Tibial nerve (tissue), 4 donors: ENCODE measurements around the gene PAPPA2. TPM values are rescaled to one million over a fixed set of nuclear protein-coding genes. Genes with fewer than 3 reads are reported as not detected.
"Not testable (repeated sequence)": the region's sequence is repeated elsewhere in the genome, so short reads cannot be mapped to it uniquely, and the experiment has no call there.

Experiments
- DNase-seq, 2 donors: peaks; one replicate each; pipeline ENCODE4 v3.0.0-alpha.2; 2019; ENCODE audit warnings: low spot score in 2 of 2
- H3K27ac ChIP-seq, 4 donors: fragments of 200-600 bp; sonication (generic) in 3 of 4; one replicate each; pipeline ENCODE4 v1.5.1; 2017 to 2019; ENCODE audit warnings: mild to moderate bottlenecking in 1 of 4
- H3K27me3 ChIP-seq, 2 donors: fragments of 200-600 bp; sonication (generic) in 1 of 2; one replicate each; pipeline versions ENCODE4 v1.5.1 to v1.6.0; 2017 to 2019
- H3K36me3 ChIP-seq, 3 donors: fragments of 200-600 bp; sonication (generic); one replicate each; pipeline ENCODE4 v1.5.1; 2018 to 2019
- H3K4me1 ChIP-seq, 4 donors: fragments of 200-600 bp; sonication (generic) in 3 of 4; one replicate each; pipeline ENCODE4 v1.5.1; 2017 to 2019
- H3K4me3 ChIP-seq, 4 donors: fragments of 200-600 bp; sonication (generic) in 3 of 4; one replicate each; pipeline ENCODE4 v1.5.1; 2017 to 2019; ENCODE audit warnings: mild to moderate bottlenecking in 1 of 4, moderate library complexity in 1 of 4
- H3K9me3 ChIP-seq, 4 donors: fragments of 200-600 bp; sonication (generic) in 3 of 4; one replicate each; pipeline ENCODE4 v1.5.1; 2017 to 2019
- EP300 ChIP-seq, 2 donors: sonication (generic); formaldehyde crosslinking; IDR thresholded peaks; one replicate each; pipeline ENCODE4 v1.6.1; 2017; ENCODE audit warnings: antibody characterized with exemption in 2 of 2, mild to moderate bottlenecking in 1 of 2
- POLR2A ChIP-seq, 2 donors: fragments of 450-650 bp; IDR thresholded peaks; one replicate each; pipeline ENCODE4 v1.6.1; 2017; ENCODE audit warnings: antibody characterized with exemption in 2 of 2, mild to moderate bottlenecking in 2 of 2, moderate library complexity in 2 of 2
- WGBS, 2 donors: methylation state at CpG; one replicate each; pipeline ENCODE4 v1.1.5; 2018; 5-methylcytosine and 5-hydroxymethylcytosine counted together
- total RNA-seq, 4 donors: library from RNA; depleted of rRNA; stranded (reverse); fragments of >200 nt; gene quantifications; one replicate each; pipeline ENCODE4 v1.1.0, GENCODE V29; 2016
- TF ChIP-seq, protein P1 (sequence below), 5 experiments: fragments of 200-600 bp in 3 of 5; fragments of 450-650 bp in 2 of 5; sonication (generic) in 3 of 5; IDR thresholded peaks; one replicate each; pipeline ENCODE4 v1.5.1; 2016 to 2019; ENCODE audit warnings: antibody characterized with exemption in 5 of 5, mild to moderate bottlenecking in 3 of 5, moderate library complexity in 2 of 5

Gene PAPPA2
- total RNA-seq, 4 donors from 2014 or later, result 0.20 to 0.90 (median 0.21) TPM

DNA sequence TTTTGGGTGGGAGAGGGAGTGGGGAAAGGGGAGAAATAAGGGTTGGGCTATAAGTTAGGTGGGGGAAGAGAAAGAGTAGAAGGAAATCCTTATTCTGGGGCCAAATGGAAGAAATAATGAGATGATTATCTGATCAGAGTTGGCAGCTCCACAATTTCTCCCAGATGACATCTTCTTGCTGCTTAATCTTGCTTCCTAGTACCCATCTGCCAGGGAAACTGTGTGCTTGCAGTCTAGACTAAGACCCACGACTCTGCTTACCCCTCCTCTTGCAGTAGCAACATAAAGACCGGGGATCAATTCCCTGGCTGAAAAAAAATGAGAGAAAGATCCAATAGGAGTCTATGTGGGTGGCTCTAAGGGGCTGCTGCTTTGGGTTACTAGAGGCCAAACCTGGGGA is 95.6 kb downstream of the PAPPA2 start:
- Histone ChIP-seq H3K4me1 (peaks cover 0 to 20% (median 0%) of the 10 kb centered on the region in 4 donors), H3K4me3 (no peak overlapping the region), H3K36me3 (no peaks in the 10 kb centered on the region), H3K9me3 (no peaks in the 10 kb centered on the region), H3K27ac (no peak overlapping the region), H3K27me3 (peaks cover 0 to 23% of the 10 kb centered on the region in 2 donors)
- 19 to 36% methylated on average over 2 of the region's 2 CpGs for WGBS, 2 donors
- TF ChIP-seq, protein P1, sequence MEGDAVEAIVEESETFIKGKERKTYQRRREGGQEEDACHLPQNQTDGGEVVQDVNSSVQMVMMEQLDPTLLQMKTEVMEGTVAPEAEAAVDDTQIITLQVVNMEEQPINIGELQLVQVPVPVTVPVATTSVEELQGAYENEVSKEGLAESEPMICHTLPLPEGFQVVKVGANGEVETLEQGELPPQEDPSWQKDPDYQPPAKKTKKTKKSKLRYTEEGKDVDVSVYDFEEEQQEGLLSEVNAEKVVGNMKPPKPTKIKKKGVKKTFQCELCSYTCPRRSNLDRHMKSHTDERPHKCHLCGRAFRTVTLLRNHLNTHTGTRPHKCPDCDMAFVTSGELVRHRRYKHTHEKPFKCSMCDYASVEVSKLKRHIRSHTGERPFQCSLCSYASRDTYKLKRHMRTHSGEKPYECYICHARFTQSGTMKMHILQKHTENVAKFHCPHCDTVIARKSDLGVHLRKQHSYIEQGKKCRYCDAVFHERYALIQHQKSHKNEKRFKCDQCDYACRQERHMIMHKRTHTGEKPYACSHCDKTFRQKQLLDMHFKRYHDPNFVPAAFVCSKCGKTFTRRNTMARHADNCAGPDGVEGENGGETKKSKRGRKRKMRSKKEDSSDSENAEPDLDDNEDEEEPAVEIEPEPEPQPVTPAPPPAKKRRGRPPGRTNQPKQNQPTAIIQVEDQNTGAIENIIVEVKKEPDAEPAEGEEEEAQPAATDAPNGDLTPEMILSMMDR (IDR thresholded peaks at IDR 0.05), result no peak
- TF ChIP-seq POLR2A (IDR thresholded peaks at IDR 0.05) (no peak), EP300 (IDR thresholded peaks at IDR 0.05) (no peak)
- no peak for DNase-seq

DNA sequence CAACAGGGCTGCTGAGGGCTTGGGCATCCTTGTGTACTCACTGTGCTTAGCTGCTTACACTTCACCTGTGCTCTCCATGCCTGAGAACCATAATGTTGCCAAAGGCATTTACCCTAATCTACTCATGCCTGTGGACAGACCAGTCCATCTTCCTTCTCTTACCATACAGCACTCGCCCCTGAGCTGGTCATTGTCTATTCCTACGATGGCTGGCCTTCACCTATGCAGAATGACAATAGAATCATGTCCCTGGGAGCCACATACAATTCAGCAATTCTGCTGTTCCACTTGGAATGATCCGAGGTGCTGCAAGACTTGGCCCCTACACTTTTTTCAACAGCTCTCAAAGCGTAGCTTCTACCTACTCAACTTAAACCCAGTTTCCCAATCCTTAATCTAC is 96.5 kb downstream of the PAPPA2 start:
- no peaks in the 10 kb centered on the region for H3K9me3 ChIP-seq
- H3K27ac ChIP-seq, result no peak overlapping the region
- TF ChIP-seq EP300 (IDR thresholded peaks at IDR 0.05) (no peak), POLR2A (IDR thresholded peaks at IDR 0.05) (no peak)
- TF ChIP-seq, protein P1 (IDR thresholded peaks at IDR 0.05), result no peak
- peaks cover 0 to 18% of the 10 kb centered on the region in 2 donors for H3K27me3 ChIP-seq
- WGBS, 2 donors, result 37% methylated on average over 4 of the region's 4 CpGs
- H3K36me3 ChIP-seq, result no peaks in the 10 kb centered on the region
- peaks cover 0 to 20% (median 0%) of the 10 kb centered on the region in 4 donors for H3K4me1 ChIP-seq
- DNase-seq, result no peak
- no peak overlapping the region for H3K4me3 ChIP-seq

DNA sequence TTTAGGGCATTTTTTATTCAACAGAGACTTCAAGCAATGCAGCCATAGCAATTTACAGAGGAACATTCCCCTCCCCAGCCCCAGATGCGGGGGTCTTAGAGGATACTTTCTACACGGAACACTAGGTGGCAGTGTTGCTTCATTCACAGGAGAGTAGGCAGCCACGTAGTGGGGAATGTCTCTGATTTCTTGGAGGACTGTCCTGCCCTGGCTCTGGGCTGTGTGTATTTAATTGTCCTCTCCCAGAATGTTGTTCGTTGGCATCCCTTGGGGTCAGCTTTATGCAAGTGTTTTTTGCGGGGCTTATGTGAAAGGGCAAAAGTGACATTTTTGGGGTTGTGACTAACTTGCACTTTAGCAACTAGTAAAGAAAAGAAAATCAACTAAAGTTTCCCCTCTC is 96.9 kb downstream of the PAPPA2 start:
- Histone ChIP-seq H3K4me3 (no peak overlapping the region), H3K9me3 (no peaks in the 10 kb centered on the region), H3K27me3 (peaks cover 0 to 17% of the 10 kb centered on the region in 2 donors), H3K4me1 (peaks cover 0 to 20% (median 0%) of the 10 kb centered on the region in 4 donors), H3K36me3 (no peaks in the 10 kb centered on the region), H3K27ac (peak overlapping the region in 2 of 4 donors; percentile 10 to 41)
- peak; percentile 17 to 60 for DNase-seq
- WGBS, 2 donors, result 2 to 4% methylated on average over 5 of the region's 5 CpGs
- no peak for TF ChIP-seq EP300 (IDR thresholded peaks at IDR 0.05)
- TF ChIP-seq, protein P1 (IDR thresholded peaks at IDR 0.05), result peak; percentile 34 to 83 (median 74)

DNA sequence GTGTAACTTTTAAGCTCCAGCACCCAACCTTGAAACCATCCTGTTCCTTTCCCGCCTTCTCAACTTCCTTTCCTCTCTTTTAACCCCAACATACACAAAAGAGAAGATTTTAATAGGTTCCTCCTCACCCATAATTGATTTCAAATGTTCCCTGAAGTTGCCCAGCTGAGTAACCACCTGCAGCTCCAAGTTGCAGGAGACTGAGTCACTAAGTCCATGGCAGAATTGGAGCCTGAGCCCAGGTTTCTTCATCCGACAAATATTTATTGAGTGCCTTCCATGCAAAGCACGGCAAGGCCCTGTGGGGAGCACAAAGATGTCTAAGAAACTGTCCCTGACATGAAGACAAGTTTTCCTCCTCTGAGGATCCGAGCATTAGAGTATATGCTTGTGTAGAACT is 97.7 kb downstream of the PAPPA2 start:
- no peaks in the 10 kb centered on the region for H3K36me3 ChIP-seq
- no peak for DNase-seq
- TF ChIP-seq EP300 (IDR thresholded peaks at IDR 0.05), result no peak
- TF ChIP-seq POLR2A (IDR thresholded peaks at IDR 0.05), result no peak
- TF ChIP-seq, protein P1 (IDR thresholded peaks at IDR 0.05), result no peak
- 75 to 80% methylated on average over 4 of the region's 4 CpGs for WGBS, 2 donors
- H3K4me1 ChIP-seq, result peaks cover 0 to 27% (median 0%) of the 10 kb centered on the region in 4 donors
- H3K4me3 ChIP-seq, result no peak overlapping the region
- H3K27ac ChIP-seq, result peak overlapping the region in 1 of 4 donors; percentile 10
- H3K27me3 ChIP-seq, result peaks cover 0 to 9% of the 10 kb centered on the region in 2 donors
- H3K9me3 ChIP-seq, result no peaks in the 10 kb centered on the region

DNA sequence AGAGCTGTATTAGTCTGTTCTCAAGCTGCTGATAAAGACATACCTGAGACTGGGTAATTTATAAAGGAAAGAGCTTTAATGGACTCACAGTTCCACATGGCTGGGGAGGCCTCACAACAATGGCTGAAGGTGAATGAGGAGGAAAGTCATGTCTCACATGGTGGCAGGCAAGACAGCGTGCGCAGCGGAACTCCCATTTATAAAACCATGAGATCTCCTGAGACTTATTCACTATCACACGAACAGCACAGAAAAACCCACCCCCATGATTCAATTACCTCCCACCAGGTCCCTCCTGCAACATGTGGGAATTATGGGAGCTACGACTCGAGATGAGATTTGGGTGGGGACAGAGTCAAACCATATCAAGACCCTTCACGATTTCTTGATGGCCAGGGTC is 98.8 kb downstream of the PAPPA2 start:
- Histone ChIP-seq H3K27ac (peak overlapping the region in 1 of 4 donors; percentile 40), H3K4me1 (peaks cover 0 to 36% (median 0%) of the 10 kb centered on the region in 4 donors)
- not testable (repeated sequence) for H3K9me3 ChIP-seq, H3K4me3 ChIP-seq, H3K36me3 ChIP-seq, H3K27me3 ChIP-seq, DNase-seq
- 92 to 94% methylated on average over 7 of the region's 7 CpGs for WGBS, 2 donors
